ENCODE results near the gene CREBBP.

CREBBP gene

GRCh38 chr16:3729161-3730112 lies 151.1 kb downstream of the CREBBP start:
- H3K36me3 ChIP-seq (ENCODE audit: control insufficient read depth in 1 of 2, insufficient read depth in 2 of 2, low read length in 2 of 2) = peaks cover 41 to 74% of the 10 kb centered on the region in 2 donors
- no peaks in the 10 kb centered on the region for H3K9me3 ChIP-seq (ENCODE audit: control insufficient read depth in 1 of 2, low read length in 2 of 2)
- no peaks in the 10 kb centered on the region for H3K27me3 ChIP-seq (ENCODE audit: low read depth, low read length)
- H3K4me1 ChIP-seq (ENCODE audit: control insufficient read depth in 1 of 2, insufficient read depth in 2 of 2, low read length in 2 of 2) = no peaks in the 10 kb centered on the region
- no peak overlapping the region for H3K4me3 ChIP-seq (ENCODE audit: low read depth in 1 of 2, low read length in 2 of 2)
- H3K27ac ChIP-seq (ENCODE audit: low read length) = no peak overlapping the region

DNA sequence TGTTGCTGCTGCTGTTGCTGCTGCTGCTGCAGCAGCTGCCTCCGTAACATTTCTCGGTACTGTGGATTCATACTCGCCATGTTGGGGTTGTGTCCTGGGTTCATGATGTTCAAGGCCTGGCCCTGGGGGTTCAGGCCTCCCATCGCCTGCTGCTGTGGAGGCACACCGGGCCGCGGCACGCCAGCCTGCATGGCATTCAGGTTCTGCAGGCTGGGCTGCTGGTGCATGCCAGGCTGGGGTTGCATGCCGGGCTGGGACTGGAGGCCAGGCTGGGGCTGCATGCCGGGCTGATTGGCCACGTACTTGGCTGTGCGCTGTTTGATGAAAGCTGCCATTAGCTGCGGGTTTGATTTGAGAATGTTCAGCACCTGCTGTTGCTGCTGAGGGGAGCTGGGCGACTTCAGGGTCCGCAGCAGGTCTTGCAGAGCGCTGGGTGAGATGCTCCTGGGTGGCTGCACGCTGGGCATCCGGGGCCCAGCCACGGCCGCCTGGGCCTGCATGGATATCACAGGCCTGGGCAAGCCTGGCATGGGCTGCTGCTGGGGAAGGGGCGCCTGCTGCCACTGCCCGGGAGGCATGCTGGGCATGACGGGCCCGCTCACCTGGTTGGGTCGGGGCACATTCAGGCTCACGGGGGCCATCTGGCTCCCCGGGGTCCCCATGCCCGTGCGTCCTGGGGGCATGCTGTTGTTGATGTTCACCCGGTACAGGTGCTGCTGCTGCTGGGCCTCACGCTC lies 151.9 kb downstream of the CREBBP start:
- Histone ChIP-seq H3K27me3 (ENCODE audit: low read depth, low read length) (no peaks in the 10 kb centered on the region), H3K4me3 (ENCODE audit: low read depth in 1 of 2, low read length in 2 of 2) (no peak overlapping the region), H3K27ac (ENCODE audit: low read length) (no peak overlapping the region), H3K36me3 (ENCODE audit: control insufficient read depth in 1 of 2, insufficient read depth in 2 of 2, low read length in 2 of 2) (peaks cover 41 to 68% of the 10 kb centered on the region in 2 donors), H3K4me1 (ENCODE audit: control insufficient read depth in 1 of 2, insufficient read depth in 2 of 2, low read length in 2 of 2) (no peaks in the 10 kb centered on the region), H3K9me3 (ENCODE audit: control insufficient read depth in 1 of 2, low read length in 2 of 2) (no peaks in the 10 kb centered on the region)

GRCh38 chr16:3727806-3728381 lies 152.6 kb downstream of the CREBBP start:
- Histone ChIP-seq H3K27ac (ENCODE audit: low read length) (no peak overlapping the region), H3K27me3 (ENCODE audit: low read depth, low read length) (no peaks in the 10 kb centered on the region), H3K4me1 (ENCODE audit: control insufficient read depth in 1 of 2, insufficient read depth in 2 of 2, low read length in 2 of 2) (no peaks in the 10 kb centered on the region), H3K4me3 (ENCODE audit: low read depth in 1 of 2, low read length in 2 of 2) (no peak overlapping the region), H3K36me3 (ENCODE audit: control insufficient read depth in 1 of 2, insufficient read depth in 2 of 2, low read length in 2 of 2) (peaks cover 41 to 63% of the 10 kb centered on the region in 2 donors), H3K9me3 (ENCODE audit: control insufficient read depth in 1 of 2, low read length in 2 of 2) (no peaks in the 10 kb centered on the region)

GRCh38 chr16:3726021-3726687 lies 154.4 kb downstream of the CREBBP start:
- no peak overlapping the region for H3K4me3 ChIP-seq (ENCODE audit: low read depth in 1 of 2, low read length in 2 of 2)
- H3K4me1 ChIP-seq (ENCODE audit: control insufficient read depth in 1 of 2, insufficient read depth in 2 of 2, low read length in 2 of 2) = no peaks in the 10 kb centered on the region
- no peaks in the 10 kb centered on the region for H3K9me3 ChIP-seq (ENCODE audit: control insufficient read depth in 1 of 2, low read length in 2 of 2)
- H3K27me3 ChIP-seq (ENCODE audit: low read depth, low read length) = no peaks in the 10 kb centered on the region
- peaks cover 28 to 50% of the 10 kb centered on the region in 2 donors for H3K36me3 ChIP-seq (ENCODE audit: control insufficient read depth in 1 of 2, insufficient read depth in 2 of 2, low read length in 2 of 2)
- H3K27ac ChIP-seq (ENCODE audit: low read length) = no peak overlapping the region

DNA sequence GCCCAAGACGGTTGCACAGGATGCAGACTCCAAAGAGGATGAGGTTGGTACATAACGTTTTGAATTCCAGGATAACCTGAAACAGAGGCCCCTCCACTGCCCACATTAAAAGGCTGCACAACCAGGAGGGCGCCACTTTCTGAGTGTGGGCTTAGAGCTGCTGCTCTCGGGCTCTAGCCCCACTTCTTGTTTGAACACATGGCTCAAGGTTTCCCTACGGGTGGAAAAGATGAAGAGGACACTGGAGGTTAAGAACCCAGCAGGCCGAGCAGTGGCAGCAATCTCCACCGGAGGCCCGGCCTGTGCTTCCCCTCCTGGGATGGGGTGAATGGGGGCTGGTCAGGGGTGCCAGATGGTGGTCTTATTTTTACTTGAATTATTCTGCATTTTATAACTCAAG lies 155.2 kb downstream of the CREBBP start:
- H3K27me3 ChIP-seq (ENCODE audit: low read depth, low read length) = no peaks in the 10 kb centered on the region
- no peak overlapping the region for H3K4me3 ChIP-seq (ENCODE audit: low read depth in 1 of 2, low read length in 2 of 2)
- H3K27ac ChIP-seq (ENCODE audit: low read length) = no peak overlapping the region
- no peaks in the 10 kb centered on the region for H3K4me1 ChIP-seq (ENCODE audit: control insufficient read depth in 1 of 2, insufficient read depth in 2 of 2, low read length in 2 of 2)
- H3K9me3 ChIP-seq (ENCODE audit: control insufficient read depth in 1 of 2, low read length in 2 of 2) = no peaks in the 10 kb centered on the region
- H3K36me3 ChIP-seq (ENCODE audit: control insufficient read depth in 1 of 2, insufficient read depth in 2 of 2, low read length in 2 of 2) = peaks cover 20 to 42% of the 10 kb centered on the region in 2 donors

DNA sequence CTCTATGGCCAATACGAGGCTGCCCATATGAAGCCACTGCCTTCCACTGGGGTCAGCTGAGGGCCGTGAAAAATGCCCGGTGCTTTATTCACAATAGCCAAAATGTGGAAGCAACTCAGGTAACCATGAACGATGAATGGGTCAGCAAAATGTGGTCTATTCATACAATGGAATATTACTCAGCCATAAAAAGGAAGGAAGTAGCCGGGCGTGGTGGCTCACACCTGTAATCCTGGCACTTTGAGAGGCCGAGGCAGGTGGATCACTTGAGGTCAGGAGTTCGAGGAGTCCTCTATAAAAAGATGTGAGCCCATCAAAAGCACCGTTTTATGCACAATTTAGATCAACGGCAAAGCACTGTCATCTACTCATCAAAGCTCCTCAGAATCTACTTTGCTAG lies 158.0 kb downstream of the CREBBP start:
- Histone ChIP-seq H3K4me1 (ENCODE audit: control insufficient read depth in 1 of 2, insufficient read depth in 2 of 2, low read length in 2 of 2) (peaks cover 0 to 6% of the 10 kb centered on the region in 2 donors), H3K36me3 (ENCODE audit: control insufficient read depth in 1 of 2, insufficient read depth in 2 of 2, low read length in 2 of 2) (peaks cover 7 to 15% of the 10 kb centered on the region in 2 donors), H3K9me3 (ENCODE audit: control insufficient read depth in 1 of 2, low read length in 2 of 2) (no peaks in the 10 kb centered on the region), H3K27ac (ENCODE audit: low read length) (no peak overlapping the region), H3K27me3 (ENCODE audit: low read depth, low read length) (no peaks in the 10 kb centered on the region), H3K4me3 (ENCODE audit: low read depth in 1 of 2, low read length in 2 of 2) (no peak overlapping the region)

- no peak overlapping the region for H3K27ac ChIP-seq (ENCODE audit: low read length)
- H3K36me3 ChIP-seq (ENCODE audit: control insufficient read depth in 1 of 2, insufficient read depth in 2 of 2, low read length in 2 of 2) = no peaks in the 10 kb centered on the region
- peaks cover 0 to 12% of the 10 kb centered on the region in 2 donors for H3K4me1 ChIP-seq (ENCODE audit: control insufficient read depth in 1 of 2, insufficient read depth in 2 of 2, low read length in 2 of 2)
Observed at GRCh38 chr16:3720418-3720817, 160.1 kb downstream of the CREBBP start.

GRCh38 chr16:3718628-3719027 lies 161.9 kb downstream of the CREBBP start:
- no peaks in the 10 kb centered on the region for H3K9me3 ChIP-seq (ENCODE audit: control insufficient read depth in 1 of 2, low read length in 2 of 2)
- peaks cover 0 to 12% of the 10 kb centered on the region in 2 donors for H3K4me1 ChIP-seq (ENCODE audit: control insufficient read depth in 1 of 2, insufficient read depth in 2 of 2, low read length in 2 of 2)
- H3K4me3 ChIP-seq (ENCODE audit: low read depth in 1 of 2, low read length in 2 of 2) = no peak overlapping the region
- H3K27me3 ChIP-seq (ENCODE audit: low read depth, low read length) = no peaks in the 10 kb centered on the region
- no peak overlapping the region for H3K27ac ChIP-seq (ENCODE audit: low read length)
- H3K36me3 ChIP-seq (ENCODE audit: control insufficient read depth in 1 of 2, insufficient read depth in 2 of 2, low read length in 2 of 2) = no peaks in the 10 kb centered on the region

More at GRCh38 chr16:3720418-3720817, 160.1 kb downstream of the CREBBP start:
- Histone ChIP-seq H3K27me3 (ENCODE audit: low read depth, low read length) (no peaks in the 10 kb centered on the region), H3K4me3 (ENCODE audit: low read depth in 1 of 2, low read length in 2 of 2) (no peak overlapping the region), H3K9me3 (ENCODE audit: control insufficient read depth in 1 of 2, low read length in 2 of 2) (no peaks in the 10 kb centered on the region)

DNA sequence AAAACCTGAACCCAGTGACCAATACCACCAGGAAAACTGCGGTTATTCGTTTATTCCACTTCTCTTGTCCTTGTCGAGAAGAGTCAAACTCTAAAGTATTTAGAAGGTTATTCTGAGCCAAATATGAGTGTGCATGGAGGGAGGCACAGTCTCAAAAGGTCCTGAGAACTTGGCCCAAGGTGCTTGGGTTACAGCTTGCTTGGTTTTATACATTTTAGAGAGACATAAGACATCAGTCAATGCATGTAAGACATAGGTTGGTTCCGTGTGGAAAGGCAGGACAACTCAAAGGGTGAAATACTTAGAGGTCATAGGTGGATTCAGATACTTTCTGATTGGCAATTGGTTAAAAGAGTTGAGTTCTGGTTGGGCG lies 162.5 kb downstream of the CREBBP start:
- H3K4me3 ChIP-seq (ENCODE audit: low read depth in 1 of 2, low read length in 2 of 2) = peak overlapping the region; percentile 51 to 80
- H3K9me3 ChIP-seq (ENCODE audit: control insufficient read depth in 1 of 2, low read length in 2 of 2) = no peaks in the 10 kb centered on the region
- no peaks in the 10 kb centered on the region for H3K27me3 ChIP-seq (ENCODE audit: low read depth, low read length)
- peak overlapping the region; percentile 59 for H3K27ac ChIP-seq (ENCODE audit: low read length)
- peaks cover 0 to 4% of the 10 kb centered on the region in 2 donors for H3K36me3 ChIP-seq (ENCODE audit: control insufficient read depth in 1 of 2, insufficient read depth in 2 of 2, low read length in 2 of 2)
- peaks cover 0 to 12% of the 10 kb centered on the region in 2 donors for H3K4me1 ChIP-seq (ENCODE audit: control insufficient read depth in 1 of 2, insufficient read depth in 2 of 2, low read length in 2 of 2)

DNA sequence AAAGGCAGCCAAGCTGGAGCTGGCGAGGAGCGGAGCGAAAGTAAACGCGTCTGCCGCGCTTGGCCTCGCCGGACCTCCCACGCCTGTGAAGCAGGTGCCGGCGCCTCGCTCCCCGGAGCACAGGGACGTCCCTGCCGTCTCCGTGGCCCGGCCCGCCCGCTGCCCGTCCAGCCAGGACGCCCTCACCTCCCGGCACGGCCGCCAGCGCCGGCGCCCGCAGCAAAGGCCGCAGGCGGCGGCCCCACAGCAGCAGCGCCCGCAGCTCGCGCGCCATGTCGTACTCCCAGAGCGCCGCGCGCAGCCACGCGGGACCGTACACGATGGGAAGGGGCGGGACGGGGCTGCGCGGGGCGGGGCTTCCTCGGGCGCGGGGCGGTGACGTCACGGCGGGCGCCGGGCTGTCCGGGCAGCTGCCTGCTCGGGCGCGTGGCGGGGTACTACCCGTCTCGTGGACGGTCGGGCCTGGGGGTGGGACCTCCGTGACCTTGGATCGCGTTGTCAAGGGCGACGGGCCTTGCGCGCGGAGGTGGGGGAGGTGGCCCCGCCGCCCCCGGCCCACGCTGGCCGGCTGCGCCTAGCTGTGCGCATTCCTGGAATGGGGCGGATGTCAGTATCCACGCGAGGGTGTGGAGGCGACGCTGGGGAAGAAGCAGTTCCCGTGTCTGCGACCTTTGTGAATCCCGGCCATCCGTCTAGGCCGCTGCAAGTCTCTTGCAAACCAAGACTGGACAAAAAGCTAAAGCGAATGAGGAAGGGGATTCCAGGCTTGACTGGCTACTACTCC lies 163.1 kb downstream of the CREBBP start, which contains the start of gene TRAP1:
TSS of gene TRAP1 (minus strand) at position 290 of the 784 bp plus-strand sequence. CDS start at position 274, 16 bp downstream.
- Histone ChIP-seq H3K27me3 (ENCODE audit: low read depth, low read length) (no peaks in the 10 kb centered on the region), H3K9me3 (ENCODE audit: control insufficient read depth in 1 of 2, low read length in 2 of 2) (no peaks in the 10 kb centered on the region), H3K36me3 (ENCODE audit: control insufficient read depth in 1 of 2, insufficient read depth in 2 of 2, low read length in 2 of 2) (peaks cover 0 to 5% of the 10 kb centered on the region in 2 donors), H3K4me1 (ENCODE audit: control insufficient read depth in 1 of 2, insufficient read depth in 2 of 2, low read length in 2 of 2) (peaks cover 0 to 12% of the 10 kb centered on the region in 2 donors), H3K4me3 (ENCODE audit: low read depth in 1 of 2, low read length in 2 of 2) (peak within 1 kb of the TSS; percentile 76 to 80), H3K27ac (ENCODE audit: low read length) (peak within 1 kb of the TSS; percentile 59)
